Spinal cord (tissue), 10 donors: ENCODE measurements around the gene ATP6V0E1. TPM values are rescaled to one million over a fixed set of nuclear protein-coding genes. Genes with fewer than 3 reads are reported as not detected.
"Not testable (repeated sequence)": the region's sequence is repeated elsewhere in the genome, so short reads cannot be mapped to it uniquely, and the experiment has no call there.

Experiments used
- DNase-seq, 6 donors: peaks; one replicate each; pipeline versions ENCODE4 v3.0.0 to v3.0.0-alpha.2; 2013 to 2015; ENCODE audit warnings: low spot score in 6 of 6, low read depth in 4 of 6
- H3K27ac ChIP-seq: one replicate; pipeline ENCODE4 v1.5.1; 2013; ENCODE audit warnings: low read depth, low read length, control low read depth
- H3K27me3 ChIP-seq: one replicate; pipeline ENCODE4 v1.6.1; 2013; ENCODE audit warnings: low read length; ENCODE audit not compliant: control insufficient read depth, insufficient read depth
- H3K36me3 ChIP-seq: one replicate; pipeline ENCODE4 v1.6.1; 2013; ENCODE audit warnings: low read length; ENCODE audit not compliant: control insufficient read depth, insufficient read depth
- H3K4me1 ChIP-seq: one replicate; pipeline ENCODE4 v1.6.1; 2013; ENCODE audit warnings: low read length; ENCODE audit not compliant: control insufficient read depth, insufficient read depth
- H3K4me3 ChIP-seq: one replicate; pipeline ENCODE4 v1.5.1; 2013; ENCODE audit warnings: low read depth, low read length, control low read depth
- H3K9me3 ChIP-seq: one replicate; pipeline ENCODE4 v1.6.1; 2013; ENCODE audit warnings: low read length; ENCODE audit not compliant: control insufficient read depth, insufficient read depth
- WGBS: methylation state at CpG from one replicate; pipeline ENCODE4 v1.1.5; 2013; ENCODE audit warnings: missing lambda C conversion rate; ENCODE audit not compliant: insufficient coverage; 5-methylcytosine and 5-hydroxymethylcytosine counted together
- polyA plus RNA-seq, 2 donors: library from polyadenylated mRNA; unstranded; fragments of 120-200 nt; gene quantifications; one replicate each; pipeline ENCODE4 v1.2.1, GENCODE V29; 2013; ENCODE audit not compliant: insufficient read length in 2 of 2
- total RNA-seq, 2 donors: library from RNA; depleted of rRNA in 1 of 2; stranded (reverse); fragments of 120-200 nt in 1 of 2; fragments of >200 nt in 1 of 2; gene quantifications; one replicate each; pipeline versions ENCODE4 v1.2.3 to v1.2.4, GENCODE V29; 2013 to 2014
- donor health status: healthy.

ATP6V0E1 gene
- total and polyA plus RNA-seq, 4 donors, result 127 to 198 (median 134) TPM

DNA sequence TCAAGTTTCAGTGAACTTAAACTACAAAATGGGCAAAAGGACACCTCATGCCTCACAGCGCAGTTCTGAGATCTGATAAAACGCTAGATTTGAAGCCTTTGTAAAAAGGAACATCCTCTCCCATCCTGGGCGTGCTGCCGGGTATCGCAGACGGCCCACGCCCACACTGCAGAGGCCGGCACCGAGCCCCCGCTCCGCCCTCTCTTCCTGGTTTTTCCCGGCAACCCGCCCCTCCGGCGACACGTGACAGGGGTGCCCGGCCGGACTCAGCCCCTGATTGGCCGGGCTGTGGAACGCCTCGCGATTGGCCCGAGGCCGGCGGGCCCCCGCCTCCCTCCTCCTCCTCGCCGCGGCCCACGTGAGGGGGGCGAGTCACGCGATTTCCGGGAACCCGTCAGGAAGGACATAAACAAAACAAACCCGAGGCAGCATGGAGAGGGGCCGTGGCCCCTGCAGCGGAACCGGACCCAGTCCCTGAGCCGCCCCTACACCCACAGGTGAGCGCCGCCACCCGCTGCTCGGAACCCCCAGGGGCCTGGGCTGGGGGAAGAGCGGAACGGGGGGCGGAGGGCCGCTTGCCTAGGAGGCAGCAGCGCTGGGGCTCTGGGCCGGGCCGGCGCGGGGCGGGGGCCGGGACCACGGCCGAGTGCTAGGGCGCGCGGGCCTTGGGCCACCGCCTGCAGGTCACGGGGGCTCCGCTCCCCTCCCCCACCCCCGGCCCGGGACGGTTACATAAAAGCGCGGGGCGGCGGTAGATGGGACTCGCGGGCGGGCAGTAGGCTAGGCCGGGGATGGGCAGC lies 72.6 kb downstream of the ATP6V0E1 start, which contains the start of gene CREBRF:
Gene CREBRF (plus strand): TSS at position 370 of the 800 bp plus-strand sequence. CDS start 24,424 bp downstream, outside the sequence.
- peak within 1 kb of the TSS; percentile 92 for H3K4me3 ChIP-seq
- WGBS, result under 1% methylated on average over 73 of the region's 74 CpGs
- H3K27ac ChIP-seq, result peak within 1 kb of the TSS; percentile 98
- H3K4me1 ChIP-seq, result peaks cover 5% of the 10 kb centered on the region
- peak; percentile 86 to 98 (median 92) for DNase-seq
- H3K9me3 ChIP-seq, result no peaks in the 10 kb centered on the region
- no peaks in the 10 kb centered on the region for H3K27me3 ChIP-seq
- no peaks in the 10 kb centered on the region for H3K36me3 ChIP-seq

DNA sequence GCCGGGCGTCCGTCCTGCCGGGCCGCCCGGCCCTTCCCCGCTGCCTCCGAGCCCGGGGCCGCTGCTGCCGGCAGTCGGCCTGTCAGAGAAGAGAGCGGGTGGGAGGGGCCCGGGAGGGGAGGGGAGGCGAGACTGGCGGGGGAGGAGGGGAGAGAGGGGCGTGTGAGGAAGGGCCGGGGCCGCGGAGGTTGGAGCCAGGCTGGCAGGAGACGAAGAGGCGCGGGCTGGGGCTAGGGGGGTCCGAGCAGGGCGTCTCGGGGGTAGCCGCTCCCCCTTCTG lies 73.2 kb downstream of the ATP6V0E1 start:
- Histone ChIP-seq H3K9me3 (no peaks in the 10 kb centered on the region), H3K27ac (peak overlapping the region; percentile 98), H3K4me3 (peak overlapping the region; percentile 92), H3K4me1 (peaks cover 5% of the 10 kb centered on the region), H3K36me3 (no peaks in the 10 kb centered on the region), H3K27me3 (no peaks in the 10 kb centered on the region)
- WGBS, result under 1% methylated on average over 27 of the region's 27 CpGs
- DNase-seq, result peak in 1 of 6 donors; percentile 58

DNA sequence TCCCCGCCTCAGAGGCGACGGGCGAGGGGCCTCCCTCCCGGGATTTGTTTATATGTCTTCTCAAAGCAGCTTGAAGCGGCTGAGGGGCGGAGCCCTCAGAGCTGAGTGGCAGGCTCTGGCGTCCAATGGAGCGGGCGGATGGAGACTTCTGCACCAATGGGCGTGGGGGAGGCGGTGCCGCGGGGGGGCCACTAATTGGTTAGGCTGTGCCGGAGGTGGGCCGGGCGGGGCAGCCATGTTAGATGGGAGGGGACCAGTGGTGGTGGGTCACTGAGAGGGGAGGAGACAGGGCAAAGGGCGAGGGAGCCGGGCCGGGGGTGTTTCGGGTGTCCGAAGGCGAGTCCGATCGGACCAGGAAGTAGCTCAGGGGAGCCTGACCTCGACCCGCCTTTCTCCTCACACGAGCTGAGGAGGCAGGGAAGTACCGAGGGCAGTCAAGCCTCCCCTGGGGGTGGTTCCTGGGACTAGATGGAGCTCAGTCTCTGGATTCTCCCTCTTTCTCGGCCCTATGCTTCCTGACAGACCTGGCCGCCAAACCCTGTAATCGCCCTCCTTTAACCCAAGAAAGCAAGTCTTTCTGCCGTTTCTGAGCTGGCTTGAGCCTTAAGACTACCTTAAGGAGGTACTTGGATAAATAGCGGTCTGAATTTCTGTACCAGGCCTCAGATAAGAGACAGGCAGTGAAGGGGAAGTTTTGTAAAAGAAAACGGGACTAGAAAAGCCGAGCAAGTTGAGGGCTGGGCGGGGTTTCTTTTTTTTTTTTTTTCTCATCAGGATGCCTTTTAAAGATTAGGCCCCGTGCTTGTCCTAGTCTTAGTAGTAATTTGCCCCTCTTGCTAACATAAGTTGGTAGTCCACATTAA lies 73.7 kb downstream of the ATP6V0E1 start:
- Histone ChIP-seq H3K36me3 (no peaks in the 10 kb centered on the region), H3K4me1 (peaks cover 5% of the 10 kb centered on the region), H3K9me3 (no peaks in the 10 kb centered on the region), H3K4me3 (peak overlapping the region; percentile 92), H3K27ac (peak overlapping the region; percentile 98), H3K27me3 (no peaks in the 10 kb centered on the region)
- WGBS, result under 1% methylated on average over 35 of the region's 38 CpGs
- DNase-seq, result peak; percentile 89 to 99 (median 98)

DNA sequence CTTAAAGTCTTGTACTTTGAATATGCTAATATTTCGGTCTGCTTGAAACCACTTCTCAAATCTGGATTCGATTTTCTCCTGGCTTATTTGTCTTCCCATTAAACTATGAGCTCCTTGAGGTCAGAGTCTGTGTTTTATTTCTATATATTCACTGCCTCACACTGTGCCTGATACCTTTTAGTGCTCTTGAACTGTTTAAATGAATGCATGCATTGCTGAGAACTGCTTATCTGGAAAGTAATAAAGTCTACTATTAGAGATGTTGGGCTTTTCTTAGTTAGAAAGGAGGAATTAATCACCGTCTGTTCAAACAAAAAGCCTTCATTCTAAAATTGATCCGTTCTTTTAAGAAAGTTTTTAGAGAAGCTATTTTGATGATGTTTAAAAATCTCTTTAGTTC lies 78.6 kb downstream of the ATP6V0E1 start:
- no CpG with 5 or more reads among the region's 4 CpGs for WGBS
- no peak for DNase-seq
- H3K9me3 ChIP-seq, result no peaks in the 10 kb centered on the region
- no peaks in the 10 kb centered on the region for H3K36me3 ChIP-seq
- no peak overlapping the region for H3K4me3 ChIP-seq
- H3K4me1 ChIP-seq, result peaks cover 5% of the 10 kb centered on the region
- H3K27ac ChIP-seq, result no peak overlapping the region
- H3K27me3 ChIP-seq, result no peaks in the 10 kb centered on the region

DNA sequence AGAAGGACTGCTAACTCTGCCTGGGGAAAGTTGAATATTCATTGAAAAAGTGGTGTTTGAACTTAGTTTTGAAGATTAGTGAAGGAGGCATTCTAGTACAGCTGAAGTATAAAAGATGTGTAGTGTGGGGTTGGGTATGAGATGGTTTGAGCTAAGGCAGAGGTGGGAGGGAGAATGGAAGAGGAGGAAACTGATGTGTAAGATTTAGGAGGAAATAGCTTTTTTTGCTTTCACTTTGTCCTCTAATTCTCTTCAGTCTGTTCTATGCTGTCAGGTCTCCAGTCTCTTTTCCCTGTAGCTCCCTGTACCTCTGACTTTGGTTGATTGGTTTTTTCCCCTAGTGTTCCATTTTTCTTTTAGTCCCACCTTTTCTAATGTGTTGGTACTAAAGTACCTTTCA lies 81.6 kb downstream of the ATP6V0E1 start:
- DNase-seq, result no peak
- H3K4me3 ChIP-seq, result no peak overlapping the region
- no peaks in the 10 kb centered on the region for H3K36me3 ChIP-seq
- no peak overlapping the region for H3K27ac ChIP-seq
- no peaks in the 10 kb centered on the region for H3K4me1 ChIP-seq
- no peaks in the 10 kb centered on the region for H3K9me3 ChIP-seq
- no peaks in the 10 kb centered on the region for H3K27me3 ChIP-seq

DNA sequence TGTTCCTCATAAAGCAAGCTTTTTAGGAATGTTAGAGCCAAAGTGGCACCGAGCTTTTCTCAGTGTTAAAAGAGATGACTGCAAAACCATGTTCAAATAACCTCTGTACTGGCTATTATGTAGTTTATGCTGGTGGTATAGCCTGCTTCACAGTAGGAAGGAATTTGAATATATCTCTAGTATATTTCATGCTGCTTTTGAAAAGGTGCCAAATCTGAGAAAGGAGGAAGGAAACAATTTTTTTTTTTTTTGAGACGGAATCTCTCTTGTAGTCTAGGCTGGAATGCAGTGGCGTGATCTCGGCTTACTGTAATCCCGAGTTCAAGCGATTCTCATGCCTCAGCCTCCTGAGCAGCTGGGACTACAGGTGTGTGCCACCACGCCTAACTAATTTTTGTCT lies 86.1 kb downstream of the ATP6V0E1 start:
- WGBS, result 94% methylated on average over 5 of the region's 7 CpGs
- no peaks in the 10 kb centered on the region for H3K9me3 ChIP-seq
- H3K4me3 ChIP-seq, result no peak overlapping the region

DNA sequence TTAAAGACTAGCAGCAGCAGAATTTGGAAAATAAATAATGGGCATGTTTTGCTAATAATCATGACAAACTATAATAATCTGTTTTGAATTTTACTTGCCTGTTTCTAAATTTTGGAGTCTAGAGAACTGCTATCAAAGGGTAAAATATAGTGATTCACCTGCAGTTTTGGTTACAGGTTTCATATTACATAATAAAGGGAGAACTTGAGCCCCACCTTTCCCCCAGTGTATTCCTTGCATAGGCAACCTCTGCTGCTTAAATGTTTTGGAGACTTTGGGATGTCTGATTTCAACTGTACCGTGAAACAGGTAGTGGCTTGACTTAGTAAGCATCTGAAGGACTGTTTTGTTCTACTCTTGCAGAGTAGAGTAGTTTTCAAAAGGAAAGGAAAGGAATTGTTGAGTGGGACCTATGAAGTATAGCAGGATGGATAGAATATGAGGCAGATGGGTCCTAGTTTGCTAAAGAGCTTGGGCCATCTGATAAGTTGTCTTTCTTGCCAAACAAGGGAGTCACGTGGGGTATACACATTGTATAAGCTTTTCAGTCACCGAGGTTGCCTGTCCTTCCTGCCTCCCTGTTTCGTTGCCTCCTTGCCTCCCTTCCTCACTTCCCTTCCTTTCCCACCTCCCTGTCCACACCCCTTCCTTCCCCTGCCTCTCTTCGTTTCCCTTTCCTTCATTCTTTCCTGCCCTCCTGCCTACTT lies 91.7 kb downstream of the ATP6V0E1 start:
- Histone ChIP-seq H3K4me3 (no peak overlapping the region), H3K27me3 (no peaks in the 10 kb centered on the region), H3K36me3 (no peaks in the 10 kb centered on the region), H3K9me3 (no peaks in the 10 kb centered on the region), H3K4me1 (no peaks in the 10 kb centered on the region), H3K27ac (no peak overlapping the region)
- 100% methylated on average over 4 of the region's 5 CpGs for WGBS
- DNase-seq, result no peak

More for the DNA sequence above, 86.1 kb downstream of the ATP6V0E1 start:
- Histone ChIP-seq H3K27me3 (no peaks in the 10 kb centered on the region), H3K27ac (no peak overlapping the region), H3K36me3 (no peaks in the 10 kb centered on the region), H3K4me1 (no peaks in the 10 kb centered on the region)
- DNase-seq, result no peak

DNA sequence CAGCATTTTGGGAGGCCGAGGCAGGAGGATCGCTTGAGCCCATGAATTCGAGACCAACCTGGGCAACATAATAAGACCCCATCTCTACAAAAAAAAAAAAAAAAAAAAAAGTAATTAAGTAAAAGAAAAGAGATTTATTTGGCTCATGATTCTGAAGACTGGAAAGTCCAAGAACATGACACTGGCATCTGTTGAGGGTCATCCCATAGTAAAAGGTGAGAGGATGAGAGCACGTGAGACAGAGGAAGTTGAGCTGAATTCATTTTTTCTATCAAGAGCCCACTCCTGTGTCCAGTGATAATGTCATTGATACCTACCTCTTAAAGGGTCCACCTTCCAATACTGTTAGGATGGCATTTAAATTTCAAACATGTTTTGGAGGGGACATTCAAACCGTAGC lies 92.4 kb downstream of the ATP6V0E1 start:
- Histone ChIP-seq H3K4me3 (no peak overlapping the region), H3K27ac (no peak overlapping the region), H3K36me3 (no peaks in the 10 kb centered on the region), H3K4me1 (no peaks in the 10 kb centered on the region), H3K27me3 (no peaks in the 10 kb centered on the region), H3K9me3 (no peaks in the 10 kb centered on the region)
- WGBS, result no CpG with 5 or more reads among the region's 5 CpGs
- no peak for DNase-seq

DNA sequence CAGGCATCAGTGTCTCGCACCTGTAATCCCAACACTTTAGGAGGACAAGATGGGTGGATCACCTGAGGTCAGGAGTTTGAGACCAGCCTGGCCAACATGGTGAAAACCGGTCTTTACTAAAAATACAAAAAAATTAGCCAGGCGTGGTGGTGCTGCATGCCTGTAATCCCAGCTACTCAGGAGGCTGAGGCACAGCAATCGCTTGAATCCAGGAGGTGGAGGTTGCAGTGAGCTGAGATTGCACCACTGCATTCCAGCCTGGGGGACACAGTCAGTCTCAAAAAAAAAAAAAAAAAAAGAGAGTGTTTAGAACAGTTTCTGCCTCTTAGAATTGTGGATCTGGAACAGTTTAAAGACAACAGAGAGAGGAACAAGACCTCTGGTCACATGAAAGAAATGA lies 92.9 kb downstream of the ATP6V0E1 start:
- DNase-seq, H3K4me3 ChIP-seq, H3K27me3 ChIP-seq, H3K36me3 ChIP-seq, H3K27ac ChIP-seq, H3K4me1 ChIP-seq, H3K9me3 ChIP-seq: not testable (repeated sequence)
- WGBS, result 93% methylated on average over 3 of the region's 4 CpGs
